HT1080 (cell line): ENCODE measurements around the gene TSFM. TPM values are rescaled to one million over a fixed set of nuclear protein-coding genes. Genes with fewer than 3 reads are reported as not detected.

Experiments
- DNase-seq: peaks from one replicate; pipeline ENCODE4 v3.0.0-alpha.2; 2015; ENCODE audit warnings: low read depth
- total RNA-seq: library from RNA; depleted of rRNA; stranded (reverse); fragments of >200 nt; shearing (Covaris generic); gene quantifications from 2 replicates; pipeline ENCODE4 v1.2.3, GENCODE V29; 2014

The TSFM gene
- total RNA-seq, 1 experiment from 2014 or later, result 55.0 TPM

DNA sequence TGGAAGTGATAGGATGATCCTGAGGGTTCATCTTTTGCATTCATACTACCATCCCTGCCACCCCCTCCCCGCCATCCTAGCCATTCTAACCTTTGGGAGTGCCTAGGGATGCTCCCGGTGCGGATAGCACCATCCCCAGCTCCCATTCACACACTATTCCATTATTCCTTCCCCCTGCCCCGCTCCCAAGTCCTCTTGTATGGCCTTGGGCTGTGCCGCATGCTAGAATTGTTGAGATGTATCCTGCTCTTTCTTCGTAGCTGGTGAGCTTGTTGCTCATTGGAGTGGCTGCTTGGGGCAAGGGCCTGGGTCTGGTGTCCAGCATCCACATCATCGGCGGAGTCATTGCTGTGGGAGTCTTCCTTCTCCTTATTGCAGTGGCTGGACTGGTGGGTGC, 37.1 kb upstream of the TSFM start:
- peak; percentile 30 for DNase-seq

DNA sequence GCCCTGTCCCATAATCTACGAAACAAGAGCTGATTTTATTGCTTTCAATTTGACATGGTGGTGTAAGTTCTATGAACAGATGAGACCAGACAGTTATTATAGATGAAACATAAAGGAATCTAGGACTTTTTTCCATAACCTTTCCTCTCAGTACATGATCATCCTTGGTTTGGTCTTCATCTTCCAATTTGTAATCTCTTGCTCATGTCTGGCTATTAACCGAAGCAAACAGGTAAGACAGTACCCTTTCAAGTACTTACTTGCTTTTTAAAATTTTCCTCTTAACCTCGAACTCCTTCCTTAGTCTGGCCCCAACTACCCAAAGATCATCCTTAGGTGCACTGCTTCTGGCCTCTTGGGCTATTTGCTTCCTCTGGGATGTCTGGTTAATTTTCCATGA, 36.6 kb upstream of the TSFM start:
- DNase-seq, result no peak

DNA sequence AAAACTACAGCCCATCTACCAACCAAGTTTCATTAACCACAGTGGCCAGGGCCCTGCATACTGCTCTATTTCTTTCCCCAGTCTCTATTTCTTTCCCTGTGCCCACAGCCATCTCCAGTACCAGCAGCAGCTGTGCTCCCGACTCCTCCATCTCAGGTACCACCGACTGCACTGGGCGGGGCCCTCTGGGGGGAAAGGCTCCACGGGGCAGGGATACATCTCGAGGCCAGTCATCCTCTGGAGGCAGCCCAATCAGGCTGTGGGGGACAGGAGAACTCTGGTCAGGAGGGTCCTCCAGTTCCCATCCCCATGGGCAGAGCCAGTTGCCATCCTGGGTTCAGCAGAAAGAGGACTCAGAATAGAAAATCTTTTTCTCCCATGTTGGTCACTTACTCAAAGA, 33.5 kb upstream of the TSFM start:
- DNase-seq, result no peak

DNA sequence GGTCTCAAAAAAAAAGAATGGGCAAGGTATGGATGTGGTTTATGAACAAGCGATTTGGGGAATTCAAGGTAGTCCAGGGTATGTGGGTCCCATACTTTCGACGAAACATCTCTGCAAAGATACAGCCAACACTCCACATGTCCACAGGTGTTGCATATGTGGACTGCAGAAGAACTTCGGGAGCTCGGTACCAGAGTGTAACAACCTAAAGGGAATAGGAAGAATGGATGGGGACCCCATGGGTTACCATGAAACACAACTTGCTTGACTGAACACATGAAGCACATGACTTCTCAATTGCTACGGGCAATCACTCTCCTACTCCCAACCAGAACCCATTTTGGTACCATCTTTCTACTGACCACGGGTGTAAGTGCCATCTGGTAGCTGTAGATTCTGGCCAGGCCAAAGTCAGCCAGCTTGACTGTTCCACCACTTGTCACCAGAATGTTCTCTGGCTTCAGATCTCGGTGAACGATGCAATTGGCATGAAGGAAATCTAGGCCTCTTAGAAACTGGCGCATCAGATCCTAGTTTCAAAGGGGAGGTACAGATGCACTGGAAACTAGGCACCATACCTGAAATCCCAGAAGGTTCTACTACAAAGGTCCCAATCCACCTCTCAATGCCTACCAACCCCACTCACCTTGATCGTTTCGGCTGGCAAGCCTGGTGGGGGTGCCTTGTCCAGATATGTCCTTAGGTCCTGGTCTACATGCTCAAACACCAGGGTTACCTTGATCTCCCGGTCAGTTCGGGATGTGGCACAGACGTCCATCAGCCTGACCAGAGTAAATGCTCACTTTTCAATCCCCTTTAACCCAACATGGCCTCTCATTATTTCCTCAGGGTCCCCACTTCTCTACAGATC, 31.8 kb upstream of the TSFM start:
- DNase-seq, result no peak

DNA sequence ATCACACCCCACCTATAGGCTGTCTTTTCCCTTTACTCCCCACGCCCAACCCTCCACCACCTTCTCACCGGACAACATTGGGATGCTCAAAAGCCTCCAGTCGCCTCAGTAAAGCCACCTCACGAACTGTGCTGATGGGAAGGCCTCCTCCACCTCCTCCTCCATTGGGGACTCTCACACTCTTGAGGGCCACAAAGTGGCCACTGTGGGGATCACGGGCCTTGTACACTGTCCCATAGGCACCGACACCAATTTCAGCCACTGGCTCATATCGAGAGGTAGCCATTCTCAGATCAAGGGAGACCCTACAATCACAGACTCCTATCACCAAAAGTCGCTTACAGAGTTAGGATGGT, 31.2 kb upstream of the TSFM start:
- no peak for DNase-seq

DNA sequence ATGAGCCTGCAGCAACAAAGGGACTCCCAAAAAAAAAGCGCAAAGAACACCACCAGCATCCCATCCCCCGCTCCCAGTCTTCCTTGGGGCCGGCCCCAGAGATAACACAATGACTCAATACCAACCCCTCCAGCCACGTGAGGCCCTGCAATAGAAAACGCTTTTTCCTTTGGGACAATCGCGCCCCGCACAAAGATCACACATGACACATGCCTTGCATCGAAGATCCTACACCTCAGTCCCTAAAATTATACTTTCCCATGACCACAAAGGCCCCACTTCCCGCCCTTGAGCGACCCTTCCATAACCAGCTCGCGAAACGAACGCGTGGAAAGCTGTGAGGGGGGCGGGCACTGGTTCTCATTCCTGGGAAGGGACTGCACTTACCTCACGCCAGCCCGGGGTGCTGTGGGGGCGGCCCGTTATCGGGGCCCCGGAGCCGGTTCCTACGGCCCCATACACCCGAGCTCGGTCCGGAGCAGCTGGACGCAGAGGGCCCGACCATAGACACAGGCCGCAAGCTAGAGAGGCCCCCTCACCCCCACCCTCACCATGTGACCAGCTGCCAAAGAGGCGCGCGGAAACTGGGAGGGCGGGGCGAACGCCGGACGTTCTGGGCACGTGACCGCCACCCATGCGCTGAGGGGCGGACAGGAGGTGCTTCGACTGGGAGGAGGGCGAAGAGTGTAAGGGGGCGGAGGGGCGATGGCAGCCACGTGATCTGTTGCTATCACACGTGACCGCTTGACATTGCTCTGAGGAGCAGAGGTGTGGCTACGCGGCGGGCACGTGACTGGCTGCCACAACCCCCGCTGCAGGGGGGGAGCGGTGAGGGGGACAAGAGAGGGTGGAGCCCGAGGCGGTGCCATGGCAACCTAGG, 30.6 kb upstream of the TSFM start, which contains the start of gene CDK4:
Gene CDK4 (minus strand): TSS at position 523 of the 880 bp plus-strand sequence. CDS start 593 bp downstream, outside the sequence.
- peak; percentile 100 for DNase-seq

DNA sequence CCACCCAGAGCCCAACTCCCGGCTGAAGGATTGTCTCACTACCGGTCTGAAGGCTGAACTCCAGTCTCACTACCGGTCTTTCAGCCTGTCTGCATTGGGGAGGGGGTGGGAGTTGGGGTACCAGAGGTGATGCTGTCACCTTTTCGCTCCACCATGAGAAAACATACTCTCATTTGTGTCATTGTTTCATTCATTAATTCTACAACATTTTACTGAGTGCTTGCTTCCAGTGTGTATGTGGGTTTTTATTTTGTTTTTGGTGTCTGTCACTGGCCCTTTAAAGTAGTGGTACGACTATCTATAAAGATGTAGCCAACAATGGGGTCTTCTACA, 30.0 kb upstream of the TSFM start:
- DNase-seq, result no peak

DNA sequence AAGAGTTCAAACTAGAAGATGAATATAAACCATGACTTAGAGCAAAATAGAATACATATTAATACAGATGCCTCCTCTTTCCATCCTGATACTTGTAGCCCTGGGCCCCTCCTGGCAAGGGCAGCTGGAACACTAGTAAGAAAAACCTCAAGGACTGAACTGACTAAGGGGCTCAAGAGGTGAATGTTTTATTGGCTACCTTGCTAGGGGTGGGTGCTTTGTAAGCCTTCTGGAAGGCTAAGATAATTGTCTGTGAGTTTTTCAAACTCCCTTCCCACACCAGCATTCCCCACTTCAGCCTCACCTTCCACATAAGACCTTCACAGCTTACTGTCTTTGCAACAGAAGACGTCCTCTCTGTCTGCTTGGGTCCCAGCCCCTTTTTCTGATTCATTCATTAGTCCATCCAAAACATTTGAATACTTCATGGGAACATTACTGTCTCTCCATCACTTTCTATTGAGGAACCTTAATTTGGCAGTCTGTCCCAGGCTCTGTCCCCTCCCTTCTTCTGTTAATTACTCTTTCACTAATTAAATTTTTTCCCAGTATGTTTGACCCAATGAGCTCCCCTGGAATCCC, 28.7 kb upstream of the TSFM start:
- no peak for DNase-seq

DNA sequence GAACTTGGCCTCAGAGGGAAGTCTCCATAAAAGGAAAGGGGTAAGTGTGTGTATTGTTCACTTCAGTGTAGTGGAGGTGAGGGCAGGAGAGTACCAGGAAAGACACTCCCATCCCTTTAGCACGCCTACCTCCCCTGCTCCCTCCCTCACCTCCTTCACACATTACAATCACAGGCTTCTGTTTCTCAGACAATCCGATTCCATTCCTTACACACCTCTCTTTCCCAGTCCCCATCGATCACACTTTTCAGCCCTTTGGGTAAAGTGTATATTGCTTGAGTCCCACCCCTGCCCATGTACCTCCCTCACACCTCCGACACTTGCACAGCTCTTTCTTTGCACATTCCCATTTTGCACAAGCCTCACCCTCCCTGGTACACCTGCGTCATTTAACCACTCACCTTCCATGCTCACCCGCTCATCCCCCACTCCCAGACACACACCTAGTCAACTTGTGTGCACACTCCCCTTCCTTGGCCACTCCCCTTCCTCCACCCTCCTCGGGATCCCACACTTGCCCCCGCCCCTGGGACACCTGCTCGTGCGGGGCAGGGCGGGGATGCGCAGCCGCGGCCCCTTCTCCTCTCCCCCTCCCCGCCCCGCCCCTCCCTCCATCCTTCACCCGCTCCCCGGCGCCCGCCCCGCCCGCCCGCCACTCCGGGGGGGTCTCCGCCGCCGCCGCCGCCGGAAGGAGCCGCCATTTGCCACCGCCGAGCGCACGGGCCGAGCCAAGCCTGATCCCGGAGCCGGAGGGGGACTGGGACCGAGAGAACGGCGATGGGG, 28.0 kb upstream of the TSFM start, which contains the start of gene MARCHF9:
Gene MARCHF9 (plus strand): TSS at position 693 of the 783 bp plus-strand sequence. CDS start 426 bp downstream, outside the sequence.
- peak; percentile 42 for DNase-seq

DNA sequence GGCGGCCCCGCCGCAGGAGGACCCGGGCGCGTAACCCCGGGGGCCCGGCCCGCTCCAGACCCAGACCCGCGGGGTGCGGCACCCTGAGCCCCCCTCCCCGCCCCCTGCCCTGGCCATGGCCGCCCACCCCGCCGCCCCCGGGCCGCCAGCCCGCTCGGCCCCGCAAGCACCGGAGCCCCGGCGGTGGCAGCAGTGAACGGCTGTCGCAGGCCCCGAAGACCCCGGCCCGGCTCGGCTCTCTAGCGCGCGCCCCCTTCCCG, 27.5 kb upstream of the TSFM start:
- DNase-seq, result no peak

DNA sequence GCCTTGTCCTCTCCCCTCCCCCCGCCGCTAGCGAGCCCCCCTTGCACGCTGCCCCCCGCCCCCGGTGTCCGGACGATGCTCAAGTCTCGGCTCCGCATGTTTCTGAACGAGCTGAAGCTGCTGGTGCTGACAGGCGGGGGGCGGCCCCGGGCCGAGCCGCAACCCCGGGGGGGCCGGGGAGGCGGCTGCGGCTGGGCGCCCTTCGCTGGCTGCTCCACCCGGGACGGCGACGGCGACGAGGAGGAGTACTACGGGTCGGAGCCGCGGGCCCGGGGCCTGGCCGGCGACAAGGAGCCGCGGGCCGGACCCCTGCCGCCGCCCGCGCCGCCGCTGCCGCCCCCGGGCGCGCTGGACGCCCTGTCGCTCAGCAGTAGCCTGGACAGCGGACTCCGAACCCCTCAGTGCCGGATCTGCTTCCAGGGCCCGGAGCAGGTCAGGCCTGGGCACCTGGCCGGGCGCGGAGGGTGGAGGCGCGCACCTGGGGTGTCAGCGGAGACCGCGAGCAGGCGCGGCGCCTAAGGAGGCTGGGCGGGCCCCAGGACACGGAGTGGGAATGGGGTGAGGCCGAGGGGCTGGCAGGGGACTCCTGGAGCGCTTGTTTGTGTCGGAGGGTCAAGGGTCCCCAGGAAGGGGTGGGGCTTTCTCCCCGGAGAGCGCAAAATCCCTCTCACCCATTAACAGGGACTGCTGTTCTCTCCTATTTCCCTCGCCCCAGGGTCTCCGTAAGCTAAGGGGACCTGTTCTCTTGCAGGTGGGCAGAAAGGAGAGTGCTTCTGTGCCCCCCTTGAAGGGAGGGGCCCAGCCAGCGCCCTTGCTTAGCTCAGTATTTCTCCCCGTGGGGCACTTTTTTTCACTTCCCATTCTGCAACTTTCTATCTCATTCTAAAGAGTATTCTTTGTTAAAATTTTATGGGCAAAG, 26.9 kb upstream of the TSFM start:
- no peak for DNase-seq

DNA sequence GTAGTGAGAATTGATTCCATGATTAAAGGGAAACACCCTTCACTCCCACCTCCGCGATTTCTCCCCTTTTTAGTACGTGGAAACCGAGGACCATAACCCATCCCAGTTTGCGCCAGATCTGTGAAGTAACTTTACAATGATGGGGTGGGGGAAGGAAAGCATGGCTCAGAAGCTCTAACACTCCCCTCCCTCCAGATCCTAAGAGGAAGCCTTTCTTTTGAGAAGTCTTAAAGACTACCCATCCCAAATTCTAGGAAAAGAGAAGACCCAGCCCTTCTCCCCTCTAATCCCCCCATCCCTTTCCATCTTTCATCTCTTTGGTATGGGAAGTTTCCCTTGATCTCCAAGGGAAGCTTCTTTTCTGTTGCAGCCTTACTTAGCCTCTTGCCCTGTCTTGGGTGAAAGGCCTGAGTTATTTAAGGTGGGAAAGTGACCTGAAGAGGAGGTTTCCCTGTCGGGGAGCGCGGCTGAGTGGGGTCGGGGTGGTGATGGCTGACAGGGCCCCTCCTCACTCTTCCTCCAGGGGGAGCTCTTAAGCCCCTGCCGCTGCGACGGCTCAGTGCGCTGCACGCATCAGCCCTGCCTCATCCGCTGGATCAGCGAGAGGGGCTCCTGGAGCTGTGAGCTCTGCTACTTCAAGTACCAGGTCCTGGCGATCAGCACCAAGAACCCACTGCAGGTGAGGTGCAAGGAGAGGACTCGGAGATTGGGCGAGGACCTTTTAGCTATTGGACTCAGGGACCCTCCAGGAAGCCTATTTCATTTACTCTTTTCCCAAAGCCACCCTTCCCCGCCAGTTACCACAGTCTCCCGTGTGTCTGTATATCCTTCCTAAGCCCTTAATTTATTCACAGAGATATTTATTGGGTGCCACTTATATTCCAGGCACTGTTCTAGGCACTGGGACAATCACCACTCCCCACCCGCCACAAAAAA, 25.9 kb upstream of the TSFM start:
- DNase-seq, result no peak

DNA sequence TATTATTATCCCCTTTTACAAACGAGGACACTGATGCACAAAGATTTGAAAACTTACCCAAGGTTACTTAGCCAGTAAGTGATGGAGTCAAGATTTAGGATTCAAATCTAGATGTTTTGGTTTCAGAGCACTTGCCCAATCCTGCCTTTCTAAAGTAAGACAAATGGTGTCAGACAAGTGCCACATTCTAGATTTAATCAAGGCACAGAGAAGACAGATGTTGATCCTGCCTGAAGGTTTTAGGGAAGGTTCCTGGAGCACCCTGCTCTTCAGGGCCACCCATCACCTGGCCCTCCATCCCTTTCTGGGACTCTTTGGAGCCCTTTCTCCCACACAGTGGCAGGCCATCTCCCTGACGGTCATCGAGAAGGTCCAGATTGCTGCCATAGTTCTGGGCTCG, 24.8 kb upstream of the TSFM start:
- no peak for DNase-seq

DNA sequence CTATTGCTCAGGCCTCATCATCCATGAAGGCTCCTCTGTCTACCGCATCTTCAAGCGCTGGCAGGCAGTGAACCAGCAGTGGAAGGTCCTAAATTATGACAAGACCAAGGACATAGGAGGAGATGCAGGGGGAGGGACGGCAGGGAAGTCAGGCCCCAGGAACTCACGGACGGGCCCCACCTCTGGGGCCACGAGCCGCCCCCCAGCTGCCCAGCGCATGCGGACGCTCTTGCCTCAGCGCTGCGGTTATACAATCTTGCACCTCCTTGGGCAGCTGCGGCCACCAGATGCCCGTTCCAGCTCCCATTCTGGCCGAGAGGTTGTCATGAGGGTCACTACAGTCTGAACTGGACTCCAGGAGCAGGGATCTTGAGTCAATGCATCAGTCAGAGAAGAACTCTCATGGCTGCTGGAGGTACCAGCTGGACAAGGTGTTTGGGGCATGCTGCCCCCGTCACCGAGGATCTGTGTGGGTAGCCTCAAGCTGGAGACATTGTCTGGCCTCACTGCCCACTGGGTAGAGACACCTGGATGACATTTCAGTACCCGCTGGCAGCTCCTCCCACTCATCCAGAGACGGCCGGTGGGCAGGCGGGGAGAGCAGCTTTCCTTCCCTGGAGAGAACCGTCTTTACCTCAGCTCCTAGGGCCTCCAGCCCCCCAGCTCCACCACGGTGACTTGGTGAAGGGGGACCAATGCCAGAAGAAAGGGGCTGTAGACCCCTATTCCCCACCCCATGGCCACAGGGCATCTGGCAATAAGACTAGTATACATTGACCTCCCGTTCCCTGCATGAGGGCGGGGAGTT, 23.8 kb upstream of the TSFM start:
- no peak for DNase-seq

DNA sequence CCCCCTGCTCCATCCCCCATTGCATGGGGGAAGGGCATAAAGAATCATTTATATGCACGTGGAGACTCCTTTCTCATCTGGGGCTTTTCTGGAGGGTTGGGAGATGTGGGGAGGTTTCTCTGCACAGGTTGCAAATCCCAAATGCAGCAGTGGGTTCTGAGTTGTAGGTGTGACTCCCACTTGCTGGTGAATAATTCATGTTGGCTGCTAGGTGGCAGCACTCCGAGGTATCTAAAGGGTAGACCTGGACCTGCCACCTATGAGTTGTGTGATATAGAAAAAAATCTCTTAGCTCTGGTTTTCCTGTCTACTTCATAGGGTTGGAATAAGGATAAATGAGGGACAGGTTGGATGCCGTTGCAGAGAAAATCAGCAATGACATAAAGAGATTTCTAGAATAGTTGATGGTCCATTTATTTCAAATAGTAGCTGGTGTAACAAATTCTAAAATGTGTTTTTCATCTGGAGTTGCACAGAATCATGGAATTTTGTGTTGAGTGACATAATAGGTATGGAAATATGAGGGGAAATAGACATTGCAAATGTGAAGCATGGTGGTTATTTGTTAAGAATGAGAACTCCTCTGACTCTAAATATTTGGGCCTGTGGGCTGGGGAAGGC, 23.1 kb upstream of the TSFM start:
- no peak for DNase-seq

DNA sequence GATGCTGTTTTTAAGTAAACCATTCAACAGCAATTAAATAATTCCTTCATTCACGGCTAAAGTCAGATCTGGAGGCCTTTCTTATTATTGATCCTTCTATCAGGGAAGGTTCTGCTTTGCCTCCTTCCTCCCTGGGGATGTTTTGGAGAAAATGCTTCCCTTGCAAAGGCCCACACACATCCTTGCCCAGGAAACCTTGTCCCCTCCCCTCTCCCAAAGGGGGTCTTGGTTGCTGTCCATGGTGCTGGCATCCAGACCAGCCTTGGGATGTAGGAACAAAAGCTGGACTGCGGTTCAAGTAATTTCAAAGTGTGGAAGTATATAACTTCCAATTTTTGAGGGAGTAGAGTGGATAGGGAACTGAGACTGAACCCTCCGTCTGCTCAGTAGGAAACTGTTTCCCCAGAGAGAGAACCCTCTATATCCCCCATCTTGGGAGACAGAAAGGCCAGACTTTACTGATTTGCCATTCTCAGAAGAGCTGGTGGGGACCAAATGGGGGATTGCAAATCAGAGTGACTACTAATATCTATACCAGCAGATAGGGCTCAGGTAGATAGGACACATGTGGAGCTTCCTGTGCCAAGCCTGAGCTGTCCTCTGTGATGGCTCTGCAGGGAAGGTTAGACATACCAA, 22.1 kb upstream of the TSFM start:
- DNase-seq, result no peak

DNA sequence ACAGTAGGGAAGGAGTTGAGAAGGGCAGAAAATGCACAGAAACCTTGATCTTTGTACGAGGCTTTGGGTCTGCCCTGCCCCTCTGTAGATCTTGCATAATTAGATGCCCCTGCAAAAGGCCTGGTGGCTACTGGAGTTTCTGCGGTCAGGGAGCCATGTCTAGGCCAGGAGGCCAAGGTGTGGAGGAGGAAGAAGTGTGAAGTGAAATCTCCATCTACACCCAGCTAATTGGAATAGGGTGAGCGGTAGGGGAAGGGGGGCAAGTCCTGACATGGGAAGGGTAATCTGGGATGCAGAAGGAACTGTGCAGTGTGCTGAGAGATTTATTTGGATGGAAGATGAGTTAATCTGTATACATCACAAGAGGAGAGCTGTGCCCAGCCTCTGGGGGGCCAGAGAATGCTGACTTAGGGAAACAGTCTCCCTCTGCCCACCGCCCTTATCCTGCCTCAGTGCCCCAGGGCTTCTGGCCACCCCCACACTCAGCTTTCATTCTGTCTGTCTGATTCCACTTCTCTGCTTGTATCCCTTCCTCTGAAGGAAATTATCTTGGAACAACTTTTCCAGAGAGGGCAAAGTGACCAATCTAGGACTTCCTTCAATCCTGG, 21.1 kb upstream of the TSFM start:
- no peak for DNase-seq
